Measurements from ENCODE around the gene SAXO1. TPM values are rescaled to one million over a fixed set of nuclear protein-coding genes. Genes with fewer than 3 reads are reported as not detected.
"Not testable (repeated sequence)": the region's sequence is repeated elsewhere in the genome, so short reads cannot be mapped to it uniquely, and the experiment has no call there.

SAXO1 gene
- polyA plus RNA-seq, 3 donors: not detected

DNA sequence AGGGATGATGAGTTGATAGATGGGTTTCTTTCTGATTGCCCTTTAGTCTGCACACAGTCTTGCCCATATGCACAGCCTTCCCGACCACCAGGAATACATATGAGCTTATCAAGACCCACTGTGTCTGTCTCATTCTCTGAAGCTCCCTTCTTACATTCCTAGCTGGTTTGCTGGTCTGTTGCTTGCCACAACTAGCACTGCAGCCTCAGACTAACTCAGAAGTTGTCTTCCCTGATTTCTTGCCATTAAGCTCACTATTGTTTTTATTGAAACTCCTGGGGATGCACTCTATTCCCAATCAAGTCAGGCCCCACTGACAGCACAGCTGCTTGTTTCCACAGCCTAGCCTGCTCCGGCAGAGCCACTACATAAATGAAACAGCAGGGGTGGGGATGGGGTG is 97.5 kb downstream of the SAXO1 start:
- Mint-ChIP-seq H3K4me1 (no peaks in the 10 kb centered on the region), H3K27ac (no peak overlapping the region), H3K9me3 (peaks cover 0 to 5% (median 3%) of the 10 kb centered on the region in 7 donors), H3K4me3 (no peak overlapping the region), H3K27me3 (ENCODE audit: low read depth in 3 of 3) (peaks cover 0 to 6% (median 3%) of the 10 kb centered on the region in 3 donors), H3K36me3 (no peaks in the 10 kb centered on the region)
- Histone ChIP-seq H3K4me1 (ENCODE audit: control insufficient read depth in 1 of 2, insufficient read depth in 2 of 2, low read length in 2 of 2) (no peaks in the 10 kb centered on the region), H3K79me2 (ENCODE audit: insufficient read depth, low read length) (no peaks in the 10 kb centered on the region), H3K27me3 (ENCODE audit: control insufficient read depth in 2 of 2, insufficient read depth in 2 of 2, low read length in 2 of 2) (no peaks in the 10 kb centered on the region), H3K36me3 (replicated peaks in 1 of 2; ENCODE audit: control insufficient read depth in 1 of 2, insufficient read depth in 2 of 2, low read length in 2 of 2) (no peaks in the 10 kb centered on the region), H3K4me2 (replicated peaks; ENCODE audit: extremely low read depth, low read length, poor library complexity, severe bottlenecking) (no peak overlapping the region), H4K20me1 (ENCODE audit: insufficient read depth, low read length) (no peaks in the 10 kb centered on the region), H2AFZ (ENCODE audit: insufficient read depth, low read depth, low read length, poor library complexity, severe bottlenecking) (no peak overlapping the region), H3K9ac (ENCODE audit: insufficient read depth, low read length, poor library complexity, severe bottlenecking) (no peak overlapping the region), H3K27ac (ENCODE audit: low read depth in 1 of 2, low read length in 2 of 2) (no peak overlapping the region), H3K9me3 (replicated peaks in 1 of 2; ENCODE audit: control insufficient read depth in 1 of 2, insufficient read depth in 1 of 2, low read length in 2 of 2) (peaks cover 0 to 2% of the 10 kb centered on the region in 2 donors), H3K4me3 (replicated peaks in 1 of 3; ENCODE audit: low read depth in 2 of 3, low read length in 3 of 3) (no peak overlapping the region)
- TF ChIP-seq, protein P1, sequence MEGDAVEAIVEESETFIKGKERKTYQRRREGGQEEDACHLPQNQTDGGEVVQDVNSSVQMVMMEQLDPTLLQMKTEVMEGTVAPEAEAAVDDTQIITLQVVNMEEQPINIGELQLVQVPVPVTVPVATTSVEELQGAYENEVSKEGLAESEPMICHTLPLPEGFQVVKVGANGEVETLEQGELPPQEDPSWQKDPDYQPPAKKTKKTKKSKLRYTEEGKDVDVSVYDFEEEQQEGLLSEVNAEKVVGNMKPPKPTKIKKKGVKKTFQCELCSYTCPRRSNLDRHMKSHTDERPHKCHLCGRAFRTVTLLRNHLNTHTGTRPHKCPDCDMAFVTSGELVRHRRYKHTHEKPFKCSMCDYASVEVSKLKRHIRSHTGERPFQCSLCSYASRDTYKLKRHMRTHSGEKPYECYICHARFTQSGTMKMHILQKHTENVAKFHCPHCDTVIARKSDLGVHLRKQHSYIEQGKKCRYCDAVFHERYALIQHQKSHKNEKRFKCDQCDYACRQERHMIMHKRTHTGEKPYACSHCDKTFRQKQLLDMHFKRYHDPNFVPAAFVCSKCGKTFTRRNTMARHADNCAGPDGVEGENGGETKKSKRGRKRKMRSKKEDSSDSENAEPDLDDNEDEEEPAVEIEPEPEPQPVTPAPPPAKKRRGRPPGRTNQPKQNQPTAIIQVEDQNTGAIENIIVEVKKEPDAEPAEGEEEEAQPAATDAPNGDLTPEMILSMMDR (IDR thresholded peaks at IDR 0.05): no peak
- 100% methylated on average over 1 of the region's 2 CpGs for WGBS (ENCODE audit: insufficient coverage)
- no peak for DNase-seq
- intact Hi-C loops (cut with micrococcal nuclease): no loop called here

DNA sequence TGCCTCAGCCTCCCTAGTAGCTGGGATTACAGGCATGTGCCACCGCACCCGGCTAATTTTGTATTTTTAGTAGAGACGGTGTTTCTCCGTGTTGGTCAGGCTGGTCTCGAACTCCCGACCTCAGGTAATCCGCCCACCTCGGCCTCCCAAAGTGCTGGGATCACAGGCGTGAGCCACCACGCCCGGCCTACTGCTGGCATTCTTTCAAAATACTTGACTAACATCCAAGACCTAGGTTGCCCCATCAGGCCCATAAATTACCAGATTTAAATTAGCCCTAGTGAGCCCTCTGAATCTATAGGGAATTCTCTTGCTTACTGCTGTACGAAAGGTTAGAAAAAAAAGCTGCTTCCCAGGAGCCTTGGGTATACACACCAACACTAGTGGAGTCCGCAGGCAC is 102.4 kb downstream of the SAXO1 start:
- H3K4me1 Mint-ChIP-seq; H3K27me3 Mint-ChIP-seq (ENCODE audit: low read depth in 3 of 3); H3K36me3 ChIP-seq (replicated peaks in 1 of 2; ENCODE audit: control insufficient read depth in 1 of 2, insufficient read depth in 2 of 2, low read length in 2 of 2); H3K36me3 Mint-ChIP-seq; H3K4me2 ChIP-seq (replicated peaks; ENCODE audit: extremely low read depth, low read length, poor library complexity, severe bottlenecking); H4K20me1 ChIP-seq (ENCODE audit: insufficient read depth, low read length); DNase-seq; H3K27ac ChIP-seq (ENCODE audit: low read depth in 1 of 2, low read length in 2 of 2); H3K79me2 ChIP-seq (ENCODE audit: insufficient read depth, low read length); H3K27ac Mint-ChIP-seq; H2AFZ ChIP-seq (ENCODE audit: insufficient read depth, low read depth, low read length, poor library complexity, severe bottlenecking); H3K4me1 ChIP-seq (ENCODE audit: control insufficient read depth in 1 of 2, insufficient read depth in 2 of 2, low read length in 2 of 2); H3K9ac ChIP-seq (ENCODE audit: insufficient read depth, low read length, poor library complexity, severe bottlenecking); H3K4me3 Mint-ChIP-seq; H3K9me3 ChIP-seq (replicated peaks in 1 of 2; ENCODE audit: control insufficient read depth in 1 of 2, insufficient read depth in 1 of 2, low read length in 2 of 2); H3K4me3 ChIP-seq (replicated peaks in 1 of 3; ENCODE audit: low read depth in 2 of 3, low read length in 3 of 3); intact Hi-C loops (cut with micrococcal nuclease); H3K9me3 Mint-ChIP-seq; H3K27me3 ChIP-seq (ENCODE audit: control insufficient read depth in 2 of 2, insufficient read depth in 2 of 2, low read length in 2 of 2): not testable (repeated sequence)
- 88% methylated on average over 7 of the region's 13 CpGs for WGBS (ENCODE audit: insufficient coverage)
